ENCODE measurements around the gene KLF6. TPM values are rescaled to one million over a fixed set of nuclear protein-coding genes. Genes with fewer than 3 reads are reported as not detected.

Gene KLF6
- total RNA-seq, 2 experiments from 2014 or later = 19.2 to 43.0 TPM

DNA sequence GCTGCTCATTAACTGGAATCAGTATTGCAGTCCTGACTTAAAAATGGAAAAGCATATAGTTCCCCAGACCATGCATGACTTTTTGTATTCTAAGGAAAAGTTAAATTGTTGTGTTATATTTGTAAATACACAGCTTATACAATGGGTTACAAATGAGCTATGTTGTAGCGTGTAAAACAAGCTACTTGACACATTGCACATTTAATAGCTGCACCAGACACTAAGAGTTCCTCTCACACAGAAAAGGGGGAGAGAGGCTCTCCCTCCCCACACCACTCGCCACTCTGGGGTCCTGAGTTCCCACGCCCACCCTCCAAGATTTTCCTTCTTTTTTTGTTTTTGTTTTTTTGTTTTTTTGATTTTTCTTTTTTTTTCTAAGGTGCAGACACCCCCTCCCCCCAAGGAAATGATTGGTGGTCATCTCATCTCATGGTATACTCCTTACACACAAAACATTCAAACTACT is 6.3 kb downstream of the KLF6 start:
- Histone ChIP-seq H3K36me3 (ENCODE audit: insufficient read depth, low read length) (peaks cover 97% of the 10 kb centered on the region), H3K27ac (ENCODE audit: low read depth, low read length, poor library complexity, severe bottlenecking) (no peak overlapping the region), H3K79me2 (ENCODE audit: insufficient read depth, low read depth, low read length) (peaks cover 60% of the 10 kb centered on the region), H2AFZ (ENCODE audit: low read length) (no peak overlapping the region), H4K20me1 (ENCODE audit: insufficient read depth, low read length) (peaks cover 48% of the 10 kb centered on the region), H3K9me2 (ENCODE audit: insufficient read depth, low read length) (no peaks in the 10 kb centered on the region), H3K4me1 (ENCODE audit: insufficient read depth, low read length, poor library complexity, severe bottlenecking) (peaks cover 17% of the 10 kb centered on the region), H3K4me2 (ENCODE audit: low read length) (no peak overlapping the region), H3K9me3 (ENCODE audit: low read length) (no peaks in the 10 kb centered on the region), H3K4me3 (ENCODE audit: low read depth, low read length, poor library complexity, severe bottlenecking) (no peak overlapping the region)
- TF ChIP-seq EZH2phosphoT487 (IDR thresholded peaks at IDR 0.05; ENCODE audit: borderline replicate concordance, low read depth, low read length) (no peak), CTCF (conservative IDR thresholded peaks at IDR 0.05; ENCODE audit: low read length) (no peak)
- DNase-seq (ENCODE audit: low spot score) = no peak
- TSS peak; percentile 11 for BruUV-seq (replicated peaks)
- intact Hi-C loops (cut with micrococcal nuclease; ENCODE audit: unreplicated experiment) = no loop called here
- ChIA-PET CTCF (ENCODE audit: unreplicated experiment) (no interaction called here), POLR2A (interaction anchor here (0.5 to 1.5 kb wide), 6 partner anchors 13 to 530 kb away, joined by 3 to 7 read pairs (median 3); no protein-coding TSS in a partner anchor)

- ChIA-PET CTCF (ENCODE audit: unreplicated experiment) (no interaction called here), POLR2A (interaction anchor here (0.5 to 1.5 kb wide), 8 partner anchors 13 to 530 kb away, joined by 3 to 7 read pairs (median 3); no protein-coding TSS in a partner anchor)
- intact Hi-C loops (cut with micrococcal nuclease; ENCODE audit: unreplicated experiment) = no loop called here
- TF ChIP-seq EZH2phosphoT487 (IDR thresholded peaks at IDR 0.05; ENCODE audit: borderline replicate concordance, low read depth, low read length) = no peak
- no peak for TF ChIP-seq CTCF (conservative IDR thresholded peaks at IDR 0.05; ENCODE audit: low read length)
- H3K79me2 ChIP-seq (ENCODE audit: insufficient read depth, low read depth, low read length) = peaks cover 54% of the 10 kb centered on the region
- no peak overlapping the region for H3K4me3 ChIP-seq (ENCODE audit: low read depth, low read length, poor library complexity, severe bottlenecking)
- H4K20me1 ChIP-seq (ENCODE audit: insufficient read depth, low read length) = peaks cover 43% of the 10 kb centered on the region
- H3K27ac ChIP-seq (ENCODE audit: low read depth, low read length, poor library complexity, severe bottlenecking) = no peak overlapping the region
- no peaks in the 10 kb centered on the region for H3K9me2 ChIP-seq (ENCODE audit: insufficient read depth, low read length)
- peaks cover 17% of the 10 kb centered on the region for H3K4me1 ChIP-seq (ENCODE audit: insufficient read depth, low read length, poor library complexity, severe bottlenecking)
- no TSS peak for BruUV-seq (replicated peaks)
- H2AFZ ChIP-seq (ENCODE audit: low read length) = no peak overlapping the region
- no peak for DNase-seq (ENCODE audit: low spot score)
- H3K36me3 ChIP-seq (ENCODE audit: insufficient read depth, low read length) = peaks cover 91% of the 10 kb centered on the region
- no peak overlapping the region for H3K4me2 ChIP-seq (ENCODE audit: low read length)
- H3K9me3 ChIP-seq (ENCODE audit: low read length) = no peaks in the 10 kb centered on the region
Observed at GRCh38 chr10:3777981-3778691, 6.9 kb downstream of the KLF6 start.
